A549 (cell line): ENCODE results near the gene JARID2. TPM values are rescaled to one million over a fixed set of nuclear protein-coding genes. Genes with fewer than 3 reads are reported as not detected.

ENCODE experiments used
- ATAC-seq, 2 experiments: fragments of 200-7000 bp in 1 of 2; fragments of >200 bp in 1 of 2; cut with Nextera tagmentation in 1 of 2; cut with Tn5 transposase in 1 of 2; 3 replicates each; pipeline versions ENCODE4 v1.8.0 to v1.9.1; 2018 to 2020; ENCODE audit warnings: mild to moderate bottlenecking in 1 of 2, moderate library complexity in 1 of 2
- CTCF ChIA-PET: fragments of 300-600 bp; sonication (Branson Sonifier 250); formaldehyde crosslinking; extraction: SDS; loops from one replicate; lab custom pipeline; 2021; ENCODE audit warnings: antibody characterized with exemption, inconsistent platforms; lab: Yijun Ruan, JAX
- POLR2A ChIA-PET: fragments of 350-600 bp; formaldehyde crosslinking; extraction: SDS; loops from one replicate; lab custom pipeline; 2021; ENCODE audit warnings: antibody characterized with exemption, inconsistent platforms; lab: Yijun Ruan, JAX
- DNase-seq, 2 experiments: peaks; one replicate each; pipeline versions ENCODE4 v3.0.0 to v3.0.0-alpha.2; 2011 to 2016; ENCODE audit warnings: low read depth in 1 of 2, low spot score in 1 of 2
- FAIRE-seq: peaks from 2 replicates; lab custom pipeline; 2011; peaks lifted over from hg19 to GRCh38; lab: Jason Lieb, UNC
- H3K27ac ChIP-seq, 2 experiments: fragments of >200 bp; sonication (Bioruptor Twin); formaldehyde crosslinking; 3 replicates each; pipeline ENCODE4 v1.5.1; 2016 to 2017
- H3K4me1 ChIP-seq: fragments of >200 bp; sonication (Bioruptor Twin); formaldehyde crosslinking; 3 replicates; pipeline ENCODE4 v1.6.1; 2016
- H3K4me2 ChIP-seq: fragments of >200 bp; sonication (Bioruptor Twin); formaldehyde crosslinking; 3 replicates; pipeline ENCODE4 v1.6.1; 2016
- H3K4me3 ChIP-seq: fragments of >200 bp; sonication (Bioruptor Twin); formaldehyde crosslinking; 3 replicates; pipeline ENCODE4 v1.5.1; 2016
- H3K9me3 ChIP-seq: fragments of >200 bp; sonication (Bioruptor Twin); formaldehyde crosslinking; 3 replicates; pipeline ENCODE4 v1.6.1; 2016
- ATOH8 ChIP-seq: fragments of 250-450 bp; sonication (Bioruptor Pico); IDR thresholded peaks from 2 replicates; pipeline ENCODE4 v1.5.0; 2020; ENCODE audit warnings: low read depth, mild to moderate bottlenecking, moderate library complexity
- CBX8 ChIP-seq: fragments of 200-600 bp; sonication (generic); IDR thresholded peaks from 2 replicates; pipeline ENCODE4 v1.6.1; 2016
- CHD2 ChIP-seq: fragments of 150-350 bp; IDR thresholded peaks from 2 replicates; pipeline ENCODE4 v1.6.1; 2014; ENCODE audit warnings: low read length; ENCODE audit not compliant: partially characterized antibody
- CHD4 ChIP-seq: fragments of 200-600 bp; sonication (generic); IDR thresholded peaks from 2 replicates; pipeline ENCODE4 v1.6.1; 2016; ENCODE audit warnings: antibody characterized with exemption, mild to moderate bottlenecking, borderline replicate concordance
- CTCF ChIP-seq: fragments of >200 bp; sonication (Bioruptor Twin); formaldehyde crosslinking; IDR thresholded peaks from 3 replicates; pipeline ENCODE4 v1.5.1; 2016
- E2F6 ChIP-seq: IDR thresholded peaks from 2 replicates; pipeline ENCODE4 v1.6.1; 2012; ENCODE audit warnings: low read depth, borderline replicate concordance
- EHF ChIP-seq: fragments of 250-450 bp; sonication (Bioruptor Pico); IDR thresholded peaks from 2 replicates; pipeline ENCODE4 v1.5.0; 2020; ENCODE audit warnings: mild to moderate bottlenecking
- EHMT2 ChIP-seq: fragments of 200-600 bp; sonication (generic); IDR thresholded peaks from 2 replicates; pipeline ENCODE4 v1.6.1; 2016; ENCODE audit warnings: antibody characterized with exemption, low read depth, mild to moderate bottlenecking, moderate library complexity
- EP300 ChIP-seq, 2 experiments: fragments of >200 bp; sonication (Bioruptor Twin); formaldehyde crosslinking; IDR thresholded peaks; 2 replicates in 1 of 2; 3 replicates in 1 of 2; pipeline ENCODE4 v1.6.1; 2016 to 2017
- ESRRA ChIP-seq: fragments of 150-350 bp; IDR thresholded peaks from 2 replicates; pipeline ENCODE4 v1.6.1; 2014; ENCODE audit warnings: mild to moderate bottlenecking, low read length, borderline replicate concordance
- HOXB13 ChIP-seq: fragments of 250-450 bp; sonication (Bioruptor Pico); IDR thresholded peaks from 2 replicates; pipeline ENCODE4 v1.5.0; 2020; ENCODE audit warnings: low read depth, mild to moderate bottlenecking, moderate library complexity
- JUN ChIP-seq, 2 experiments: fragments of >200 bp; sonication (Bioruptor Twin); formaldehyde crosslinking; IDR thresholded peaks; 2 replicates in 1 of 2; 3 replicates in 1 of 2; pipeline ENCODE4 v1.6.1; 2016 to 2017
- JUNB ChIP-seq: fragments of >200 bp; sonication (Bioruptor Twin); formaldehyde crosslinking; IDR thresholded peaks from 2 replicates; pipeline ENCODE4 v1.6.1; 2016
- MAX ChIP-seq: IDR thresholded peaks from 2 replicates; pipeline ENCODE4 v1.6.1; 2012
- NFE2L2 ChIP-seq: fragments of 150-350 bp; conservative IDR thresholded peaks from 2 replicates; pipeline ENCODE4 v1.6.1; 2014; ENCODE audit warnings: low read length
- NR3C1 ChIP-seq: fragments of >200 bp; sonication (Bioruptor Twin); formaldehyde crosslinking; IDR thresholded peaks from 3 replicates; pipeline ENCODE4 v1.6.1; 2017
- PBX3 ChIP-seq: IDR thresholded peaks from 2 replicates; pipeline ENCODE4 v1.6.1; 2012
- POLR2A ChIP-seq: IDR thresholded peaks from 2 replicates; pipeline ENCODE4 v1.6.1; 2012; ENCODE audit warnings: mild to moderate bottlenecking, low read length
- RAD21 ChIP-seq, 2 experiments: fragments of >200 bp in 1 of 2; sonication (Bioruptor Twin) in 1 of 2; formaldehyde crosslinking in 1 of 2; IDR thresholded peaks in 1 of 2; conservative IDR thresholded peaks in 1 of 2; 2 replicates in 1 of 2; 3 replicates in 1 of 2; pipeline ENCODE4 v1.6.1; 2012 to 2018; ENCODE audit warnings: inconsistent platforms in 1 of 2
- RCOR1 ChIP-seq: fragments of 150-350 bp; IDR thresholded peaks from 2 replicates; pipeline ENCODE4 v1.6.1; 2014; ENCODE audit warnings: antibody characterized with exemption, low read length, low read depth
- RNF2 ChIP-seq: fragments of 200-600 bp; sonication (generic); IDR thresholded peaks from 2 replicates; pipeline ENCODE4 v1.6.1; 2016; ENCODE audit warnings: low read depth, mild to moderate bottlenecking, antibody characterized with exemption, moderate library complexity, borderline replicate concordance
- SREBF2 ChIP-seq: fragments of 450-650 bp; IDR thresholded peaks from 2 replicates; pipeline ENCODE4 v1.6.1; 2014; ENCODE audit warnings: mild to moderate bottlenecking, moderate library complexity
- USF2 ChIP-seq: fragments of 450-650 bp; IDR thresholded peaks from 2 replicates; pipeline ENCODE4 v1.6.1; 2014; ENCODE audit warnings: antibody characterized with exemption
- ZFP36 ChIP-seq: fragments of 450-650 bp; IDR thresholded peaks from 2 replicates; pipeline ENCODE4 v1.6.1; 2014; ENCODE audit warnings: borderline replicate concordance; ENCODE audit not compliant: partially characterized antibody
- ZSCAN20 ChIP-seq: fragments of 250-450 bp; sonication (Bioruptor Pico); IDR thresholded peaks from 2 replicates; pipeline ENCODE4 v1.8.0; 2022; ENCODE audit warnings: mild to moderate bottlenecking, moderate library complexity
- WGBS: methylation state at CpG from one replicate; pipeline ENCODE4 v1.1.6; 2017; ENCODE audit errors: missing lambda C conversion rate; 5-methylcytosine and 5-hydroxymethylcytosine counted together
- polyA plus RNA-seq, 4 experiments: library from polyadenylated mRNA; depleted of rRNA in 3 of 4; stranded (reverse); fragments of >200 nt; fragmentation: RNase III in 1 of 4; extraction: RNeasy Plus Mini Kit Qiagen cat#74134 plus additional on column Dnase treatment in 1 of 4; gene quantifications; 2 replicates in 3 of 4; 3 replicates in 1 of 4; pipeline ENCODE4 v1.2.3, GENCODE V29; 2011 to 2017

Gene JARID2
- polyA plus RNA-seq, 2 of the 4 experiments (the other 2 are of a cell fraction): 7.8 to 8.3 TPM

GRCh38 chr6:15536198-15536955, 290.5 kb downstream of the JARID2 start:
- POLR2A ChIA-PET: interaction anchor here (0.6 kb wide), 1 partner anchor 1407 kb away, joined by 3 read pairs; no protein-coding TSS in a partner anchor
- no peak for ATAC-seq

GRCh38 chr6:15538106-15538505, 292.2 kb downstream of the JARID2 start:
- no peak for TF ChIP-seq RAD21 (conservative IDR thresholded peaks at IDR 0.05 in 1 of 2, IDR thresholded peaks at IDR 0.05 in 1 of 2)
- TF ChIP-seq RCOR1: no peak
- TF ChIP-seq NFE2L2: no peak
- no peak for TF ChIP-seq POLR2A
- no peak for TF ChIP-seq EHMT2
- TF ChIP-seq NR3C1: no peak
- TF ChIP-seq EP300 (IDR thresholded peaks at IDR 0.05): no peak
- TF ChIP-seq RNF2: no peak
- TF ChIP-seq EHF (CRISPR knock-in tag): no peak
- no peak for TF ChIP-seq CTCF
- TF ChIP-seq ESRRA: no peak
- TF ChIP-seq USF2: no peak
- no peak for TF ChIP-seq SREBF2
- no peak for TF ChIP-seq E2F6
- TF ChIP-seq CHD2: no peak
- no peak for TF ChIP-seq CBX8
- no peak for TF ChIP-seq JUN (IDR thresholded peaks at IDR 0.05)
- no peak for TF ChIP-seq MAX
- TF ChIP-seq JUNB: no peak
- 90% methylated on average over 5 of the region's 5 CpGs for WGBS

More at GRCh38 chr6:15536198-15536955, 290.5 kb downstream of the JARID2 start:
- Histone ChIP-seq H3K4me2 (no peak overlapping the region), H3K27ac (no peak overlapping the region), H3K4me3 (no peak overlapping the region), H3K9me3 (no peaks in the 10 kb centered on the region)
- DNase-seq: no peak
- CTCF ChIA-PET: no interaction called here
- WGBS: 85% methylated on average over 2 of the region's 4 CpGs
- TF ChIP-seq ZSCAN20: no peak
- no peak for TF ChIP-seq CHD4
- TF ChIP-seq USF2: no peak
- no peak for TF ChIP-seq HOXB13 (CRISPR knock-in tag)
- TF ChIP-seq ATOH8 (CRISPR knock-in tag): no peak
- TF ChIP-seq ZFP36: no peak
- no peak for TF ChIP-seq PBX3
- TF ChIP-seq, all 56 proteins: peak for 0
- FAIRE-seq: no peak
- H3K4me1 ChIP-seq: no peaks in the 10 kb centered on the region

More at GRCh38 chr6:15538106-15538505, 292.2 kb downstream of the JARID2 start:
- Histone ChIP-seq H3K4me2 (no peak overlapping the region), H3K4me3 (no peak overlapping the region), H3K27ac (no peak overlapping the region), H3K9me3 (no peaks in the 10 kb centered on the region), H3K4me1 (no peaks in the 10 kb centered on the region)
- ATAC-seq: no peak
- no peak for DNase-seq
- ChIA-PET CTCF (interaction anchor here (1.3 kb wide), 1 partner anchor 12 kb away, joined by 3 read pairs; no protein-coding TSS in a partner anchor), POLR2A (no interaction called here)
- FAIRE-seq: no peak
